ENCODE results near the gene IPCEF1. TPM values are rescaled to one million over a fixed set of nuclear protein-coding genes. Genes with fewer than 3 reads are reported as not detected.

Gene IPCEF1
- total RNA-seq, 1 experiment from 2014 or later = 0.48 TPM

GRCh38 chr6:154234019-154234772 is 122.4 kb downstream of the IPCEF1 start:
- no peak overlapping the region for H4K5ac ChIP-seq (ENCODE audit: insufficient read length, low read depth, low read length)
- H3T11ph ChIP-seq (ENCODE audit: low read length) = no peak overlapping the region
- H2BK20ac ChIP-seq (ENCODE audit: low read depth, low read length, poor library complexity, severe bottlenecking) = no peak overlapping the region
- no peak overlapping the region for H4K91ac ChIP-seq (ENCODE audit: insufficient read length, low read depth, low read length)
- H3K27me3 ChIP-seq (ENCODE audit: insufficient read depth, low read length) = no peaks in the 10 kb centered on the region
- no peaks in the 10 kb centered on the region for H4K20me1 ChIP-seq (ENCODE audit: control insufficient read depth, insufficient read depth, insufficient read length)
- H2BK15ac ChIP-seq (ENCODE audit: low read depth, low read length) = no peak overlapping the region
- no peaks in the 10 kb centered on the region for H3K4me1 ChIP-seq (ENCODE audit: insufficient read depth, low read length)
- no peak overlapping the region for H2BK12ac ChIP-seq (ENCODE audit: insufficient read length, low read depth, low read length)
- no peak overlapping the region for H3K56ac ChIP-seq (ENCODE audit: insufficient read length, low read depth, low read length)
- H2AFZ ChIP-seq (ENCODE audit: low read length) = no peak overlapping the region
- H3K9ac ChIP-seq (ENCODE audit: extremely low read depth, insufficient read length, low read length) = no peak overlapping the region
- no peak overlapping the region for H3K23ac ChIP-seq (ENCODE audit: insufficient read length, low read depth, low read length)
- H3K4ac ChIP-seq (ENCODE audit: low read depth, low read length) = no peak overlapping the region
- H3K14ac ChIP-seq (ENCODE audit: insufficient read depth, low read length) = no peak overlapping the region
- no peak overlapping the region for H2BK120ac ChIP-seq (ENCODE audit: low read depth, low read length, poor library complexity, severe bottlenecking)
- no peak overlapping the region for H2BK5ac ChIP-seq (ENCODE audit: insufficient read length, low read length)
- Mint-ChIP-seq H3K4me1 (peaks cover 0 to 11% of the 10 kb centered on the region in 2 experiments; a peak in 2 of 4 replicates), H3K9me3 (no peaks in the 10 kb centered on the region), H3K27me3 (ENCODE audit: low read depth) (no peaks in the 10 kb centered on the region), H3K36me3 (ENCODE audit: insufficient read depth in 1 of 3, low read depth in 3 of 3) (no peaks in the 10 kb centered on the region), H3K4me3 (no peak overlapping the region), H3K27ac (peak overlapping the region in 1 of 3 experiments; percentile 1; a peak in 2 of 7 replicates)
- H3K9me3 ChIP-seq (ENCODE audit: control insufficient read depth, low read depth, low read length) = no peaks in the 10 kb centered on the region
- no peaks in the 10 kb centered on the region for H3K79me2 ChIP-seq (ENCODE audit: insufficient read depth, low read length)
- WGBS (ENCODE audit: extremely low coverage, insufficient read length, low lambda C conversion rate) = no CpG with 5 or more reads among the region's 4 CpGs
- H3K79me1 ChIP-seq (ENCODE audit: insufficient read depth, low read depth, low read length, poor library complexity, severe bottlenecking) = no peaks in the 10 kb centered on the region
- no peak for DNase-seq
- H2AK5ac ChIP-seq (ENCODE audit: insufficient read length, low read length) = no peak overlapping the region
- H3K23me2 ChIP-seq (ENCODE audit: insufficient read length, low read depth, low read length, poor library complexity, severe bottlenecking) = no peaks in the 10 kb centered on the region
- H3K27ac ChIP-seq (ENCODE audit: insufficient read length, low read depth, low read length) = no peak overlapping the region
- no peak for TF ChIP-seq CTCF (conservative IDR thresholded peaks at IDR 0.05)
- no peak overlapping the region for H4K8ac ChIP-seq (replicated peaks; ENCODE audit: insufficient read length, low read depth, low read length)
- no peak overlapping the region for H3K4me2 ChIP-seq (ENCODE audit: insufficient read depth, insufficient read length, low read length)
- no peak overlapping the region for H3K18ac ChIP-seq (ENCODE audit: insufficient read length, low read depth, low read length)

Measured in H9 (cell line).